GM19351 (cell line): ENCODE data around the gene SNCAIP.
"Not testable (repeated sequence)": the region's sequence is repeated elsewhere in the genome, so short reads cannot be mapped to it uniquely, and the experiment has no call there.

Experiments
- ATAC-seq: cut with Tn5 transposase; IDR thresholded peaks from one replicate; pipeline ENCODE4 v1.9.1; 2021; ENCODE audit warnings: mild to moderate bottlenecking, moderate library complexity; ENCODE audit not compliant: unreplicated experiment

SNCAIP gene

GRCh38 chr5:122312591-122313406 lies 762 bp downstream of the SNCAIP start:
- peak; percentile 12 for ATAC-seq

GRCh38 chr5:122314036-122314435 lies 2.0 kb downstream of the SNCAIP start:
- no peak for ATAC-seq

- ATAC-seq: no peak
Measured at GRCh38 chr5:122315521-122315920, 3.5 kb downstream of the SNCAIP start.

- no peak for ATAC-seq
Measured at GRCh38 chr5:122316656-122317055, 4.6 kb downstream of the SNCAIP start.

DNA sequence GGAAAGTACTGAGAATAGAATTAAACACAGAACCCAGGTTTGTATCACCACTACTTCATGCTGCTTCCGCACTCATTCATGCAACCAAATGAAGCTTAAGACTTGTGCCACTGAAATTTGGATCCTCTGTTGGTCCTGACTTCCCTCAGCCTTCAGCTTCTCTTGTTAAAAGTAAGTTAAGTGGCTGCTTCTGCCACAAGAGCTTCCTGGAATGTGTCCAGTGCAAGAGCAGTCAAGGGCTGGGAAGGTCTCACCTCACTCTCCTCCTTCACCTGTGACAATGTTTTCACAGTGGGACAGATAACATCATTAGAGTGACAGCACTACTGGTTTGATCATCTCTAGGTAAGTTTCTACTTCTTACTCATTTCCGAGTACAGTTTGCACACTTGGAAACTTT lies 7.9 kb downstream of the SNCAIP start:
- ATAC-seq: no peak

GRCh38 chr5:122321921-122322320 lies 9.9 kb downstream of the SNCAIP start:
- ATAC-seq: no peak

DNA sequence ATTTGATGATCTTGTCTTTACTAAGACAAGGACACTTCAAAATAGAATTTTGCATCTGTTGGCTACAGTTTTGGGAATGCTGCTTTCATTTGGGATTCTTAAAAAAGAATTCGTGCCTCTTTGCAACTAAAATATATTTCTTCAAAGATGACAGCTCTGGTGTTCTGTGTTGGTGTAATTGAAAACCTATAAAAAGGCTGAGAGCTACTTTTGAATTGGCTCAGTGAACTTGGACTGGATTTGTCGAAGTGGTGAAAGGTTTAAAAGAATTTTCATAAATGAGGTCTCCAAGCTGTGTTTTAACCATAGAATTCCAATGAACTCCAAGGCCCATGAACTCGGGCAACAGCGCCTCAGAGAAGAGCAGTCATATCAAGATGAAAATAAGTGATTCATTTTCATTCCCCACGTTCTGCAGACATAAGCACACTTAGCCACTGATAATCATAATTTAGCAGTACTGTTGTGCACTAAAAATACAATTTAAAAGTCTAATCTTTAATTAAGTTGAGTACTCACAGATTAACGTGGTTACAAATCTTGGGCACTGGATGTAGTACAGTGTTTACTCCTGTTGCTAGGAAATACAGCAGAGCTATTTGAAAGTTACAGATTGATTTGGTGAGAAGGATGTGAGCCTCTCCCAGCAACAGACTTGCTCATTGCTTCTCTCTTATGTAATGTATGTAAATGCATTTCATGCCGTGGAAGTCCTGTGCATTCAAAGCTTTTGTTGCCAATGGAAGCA lies 10.9 kb downstream of the SNCAIP start:
- no peak for ATAC-seq

- no peak for ATAC-seq
Measured at GRCh38 chr5:122323738-122324137, 11.7 kb downstream of the SNCAIP start.

GRCh38 chr5:122327110-122327509 lies 15.1 kb downstream of the SNCAIP start:
- ATAC-seq: no peak

DNA sequence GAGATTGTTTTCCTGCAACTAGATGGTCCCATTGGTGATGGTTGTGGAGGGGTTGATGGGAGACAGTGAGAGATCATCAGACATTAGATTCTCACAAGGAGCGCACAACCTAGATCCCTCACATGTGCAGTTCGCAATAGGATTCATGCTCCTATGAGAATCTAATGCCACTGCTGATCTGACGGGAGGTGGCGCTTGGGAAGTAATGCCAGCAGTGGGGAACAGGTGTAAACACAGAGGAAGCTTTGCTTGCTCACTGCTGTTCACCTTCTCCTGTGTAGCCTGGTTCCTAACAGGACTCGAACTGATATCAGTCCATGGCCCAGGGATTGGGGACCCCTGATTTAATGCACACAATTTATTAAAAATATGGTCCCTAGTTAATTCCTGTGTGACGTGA lies 18.8 kb downstream of the SNCAIP start:
- no peak for ATAC-seq

DNA sequence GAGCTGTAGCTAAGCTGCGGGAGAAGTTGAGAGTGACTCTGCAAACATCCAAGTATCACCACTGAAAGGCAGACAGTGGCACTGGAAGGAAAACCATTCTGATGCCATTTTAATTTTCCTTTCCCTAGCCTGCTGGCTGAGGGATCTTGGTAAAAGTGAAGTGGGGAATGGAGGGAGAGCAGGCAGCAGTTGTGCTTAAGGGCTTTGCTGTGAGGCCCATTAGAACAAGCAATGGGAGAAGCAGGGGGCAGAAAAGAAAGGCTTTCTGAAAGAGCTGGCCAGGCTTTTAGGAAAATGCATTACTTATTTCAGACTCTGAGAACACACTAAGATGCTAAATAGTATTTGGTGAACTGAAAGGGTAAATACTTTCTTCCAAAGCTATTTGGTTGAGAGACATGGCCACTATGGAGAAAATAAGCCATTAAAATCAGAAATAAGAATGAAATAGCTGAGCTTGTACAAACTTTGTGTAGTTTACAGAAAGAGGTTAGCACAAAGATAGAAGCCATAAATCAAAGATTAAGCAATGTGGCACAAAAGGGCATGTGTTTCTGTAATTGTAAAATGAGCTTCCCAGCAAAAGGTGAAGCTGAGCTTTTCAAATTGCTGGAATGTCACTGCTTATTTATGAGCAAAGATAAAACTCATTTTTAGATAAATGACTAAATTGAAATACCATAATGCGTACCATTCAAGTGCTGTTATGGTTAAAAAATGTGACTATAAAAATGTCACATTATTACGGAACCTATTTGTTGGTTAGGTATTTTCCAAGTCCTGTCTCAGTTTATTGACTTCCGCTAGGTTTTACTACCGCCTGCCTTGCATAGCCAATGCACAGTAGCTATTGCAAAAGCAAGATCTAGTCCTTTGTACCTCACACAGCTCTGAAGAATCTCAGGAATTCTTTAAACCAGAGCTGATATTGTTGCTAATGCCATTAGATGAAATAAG lies 20.8 kb downstream of the SNCAIP start:
- no peak for ATAC-seq

- no peak for ATAC-seq
Measured at GRCh38 chr5:122333564-122333963, 21.5 kb downstream of the SNCAIP start.

GRCh38 chr5:122339591-122339990 lies 27.6 kb downstream of the SNCAIP start:
- no peak for ATAC-seq

- no peak for ATAC-seq
Measured at GRCh38 chr5:122341087-122341486, 29.1 kb downstream of the SNCAIP start.

DNA sequence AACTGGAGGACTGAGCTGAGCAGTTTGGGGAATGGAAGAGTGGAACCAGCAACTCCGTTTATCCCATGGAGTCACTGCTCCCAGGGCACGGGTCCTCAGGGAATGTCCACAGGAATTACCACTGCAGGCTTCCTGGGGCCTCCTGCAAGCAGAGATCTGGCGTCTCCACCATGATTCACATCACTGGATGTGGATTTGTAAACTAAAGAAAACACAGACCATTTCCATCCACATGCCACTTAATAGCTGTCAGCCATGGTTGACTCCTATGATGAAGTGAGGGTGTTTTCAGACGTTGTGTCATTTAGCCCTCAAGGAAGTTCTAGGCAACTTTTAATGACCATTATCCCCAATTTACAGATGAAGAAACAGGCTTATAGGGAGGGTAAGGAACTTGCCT lies 30.2 kb downstream of the SNCAIP start:
- ATAC-seq: no peak

DNA sequence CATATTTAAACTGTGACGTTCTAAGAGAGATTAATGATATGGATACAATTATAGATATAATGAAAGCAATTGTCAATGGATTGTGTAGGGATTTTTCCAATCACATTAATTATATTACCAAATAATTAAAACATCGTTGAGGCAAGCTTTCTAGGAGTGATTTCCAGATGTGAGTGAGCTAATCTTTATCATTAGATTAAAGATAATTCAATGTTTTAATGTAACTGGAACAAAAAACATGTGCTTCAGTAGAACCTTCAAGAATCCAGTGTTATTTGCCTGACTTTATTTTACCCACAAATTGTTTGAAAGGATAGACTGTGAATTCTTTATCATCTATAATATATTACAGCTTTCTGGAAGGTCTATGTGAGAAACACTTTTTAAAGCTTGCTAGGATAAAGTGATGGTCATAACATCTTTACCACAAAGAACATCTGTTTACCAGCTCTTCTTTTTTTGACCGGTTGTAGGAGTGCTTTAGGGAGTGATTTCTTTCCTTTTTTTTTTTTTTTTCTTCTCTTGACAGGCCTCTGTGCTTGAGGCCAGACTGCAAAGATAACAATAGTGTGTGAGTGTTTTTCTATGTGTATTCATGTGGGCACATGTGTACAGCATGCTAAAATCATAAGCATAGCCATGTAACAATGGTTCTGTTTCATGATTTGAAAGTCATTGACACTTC lies 35.0 kb downstream of the SNCAIP start:
- no peak for ATAC-seq

DNA sequence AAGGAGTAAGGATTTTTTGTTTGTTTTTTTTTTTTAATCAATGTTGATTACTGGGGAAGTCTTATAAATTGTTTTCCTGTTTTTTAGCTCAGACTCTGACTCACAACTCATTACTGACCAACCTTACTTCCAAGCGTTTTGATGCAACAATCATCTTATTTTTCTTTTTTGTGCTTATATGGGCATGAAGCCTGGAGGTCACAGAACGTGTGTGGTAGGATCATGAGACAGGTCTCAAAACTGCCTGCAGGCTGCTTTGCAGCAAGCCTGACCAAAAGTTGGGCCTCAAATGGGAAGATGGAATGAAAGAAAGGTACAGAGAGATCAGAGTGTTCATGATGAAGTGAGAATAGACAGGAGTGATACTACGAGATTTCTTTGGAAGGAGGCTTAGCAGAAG lies 38.5 kb downstream of the SNCAIP start:
- no peak for ATAC-seq

DNA sequence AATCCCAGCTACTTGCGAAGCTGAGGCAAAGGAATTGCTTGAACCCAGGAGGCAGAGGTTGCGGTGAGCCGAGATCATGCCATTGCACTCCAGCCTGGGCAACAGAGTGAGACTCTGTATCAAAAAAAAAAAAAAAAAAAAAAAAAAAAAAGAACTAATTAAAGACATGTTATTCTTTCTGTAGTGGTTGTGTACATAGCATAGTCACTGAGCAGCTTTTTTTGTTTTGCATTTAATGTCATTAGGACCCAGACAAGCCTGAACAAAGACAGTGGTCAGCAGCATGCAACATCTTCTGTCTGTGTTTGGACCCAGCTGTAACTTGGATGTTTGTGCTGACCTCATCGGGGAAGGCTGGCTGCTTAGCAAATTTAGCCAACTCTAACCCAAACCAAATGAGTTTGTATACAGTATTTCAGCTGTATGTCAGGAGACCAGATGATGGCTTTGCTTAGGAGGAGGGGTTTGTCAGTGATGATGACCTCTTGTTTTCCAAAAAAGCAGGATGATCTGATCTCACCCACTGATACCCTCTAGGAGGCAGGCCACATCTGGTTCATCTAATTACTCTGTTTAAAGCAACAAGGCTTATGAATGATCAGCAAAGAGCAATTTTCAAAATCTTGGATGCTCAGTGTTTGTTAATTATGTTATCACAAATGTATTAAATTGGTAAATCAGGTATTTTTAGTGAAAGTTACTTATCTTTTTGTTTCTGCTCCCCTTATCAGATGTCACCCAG lies 39.5 kb downstream of the SNCAIP start:
- no peak for ATAC-seq

GRCh38 chr5:122352331-122352730 lies 40.3 kb downstream of the SNCAIP start:
- ATAC-seq: no peak

GRCh38 chr5:122353361-122353760 lies 41.3 kb downstream of the SNCAIP start:
- not testable (repeated sequence) for ATAC-seq
